Measurements from ENCODE around the gene ADAM20.
"Not testable (repeated sequence)": the region's sequence is repeated elsewhere in the genome, so short reads cannot be mapped to it uniquely, and the experiment has no call there.

ADAM20 gene

GRCh38 chr14:70525691-70526090 lies 9.1 kb downstream of the ADAM20 start:
- in situ Hi-C loops (cut with MboI; ENCODE audit: low pct_unique_long_range_greater_than_20kb, low sequenced_read_pairs, unreplicated experiment), result no loop called here
- no peak for DNase-seq (ENCODE audit: low spot score)
- TF ChIP-seq, protein P1, sequence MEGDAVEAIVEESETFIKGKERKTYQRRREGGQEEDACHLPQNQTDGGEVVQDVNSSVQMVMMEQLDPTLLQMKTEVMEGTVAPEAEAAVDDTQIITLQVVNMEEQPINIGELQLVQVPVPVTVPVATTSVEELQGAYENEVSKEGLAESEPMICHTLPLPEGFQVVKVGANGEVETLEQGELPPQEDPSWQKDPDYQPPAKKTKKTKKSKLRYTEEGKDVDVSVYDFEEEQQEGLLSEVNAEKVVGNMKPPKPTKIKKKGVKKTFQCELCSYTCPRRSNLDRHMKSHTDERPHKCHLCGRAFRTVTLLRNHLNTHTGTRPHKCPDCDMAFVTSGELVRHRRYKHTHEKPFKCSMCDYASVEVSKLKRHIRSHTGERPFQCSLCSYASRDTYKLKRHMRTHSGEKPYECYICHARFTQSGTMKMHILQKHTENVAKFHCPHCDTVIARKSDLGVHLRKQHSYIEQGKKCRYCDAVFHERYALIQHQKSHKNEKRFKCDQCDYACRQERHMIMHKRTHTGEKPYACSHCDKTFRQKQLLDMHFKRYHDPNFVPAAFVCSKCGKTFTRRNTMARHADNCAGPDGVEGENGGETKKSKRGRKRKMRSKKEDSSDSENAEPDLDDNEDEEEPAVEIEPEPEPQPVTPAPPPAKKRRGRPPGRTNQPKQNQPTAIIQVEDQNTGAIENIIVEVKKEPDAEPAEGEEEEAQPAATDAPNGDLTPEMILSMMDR (IDR thresholded peaks at IDR 0.05; ENCODE audit: extremely low read depth, insufficient read depth, missing control alignments), result no peak

GRCh38 chr14:70515811-70516210 lies 19.0 kb downstream of the ADAM20 start:
- TF ChIP-seq, protein P1 (IDR thresholded peaks at IDR 0.05; ENCODE audit: extremely low read depth, insufficient read depth, missing control alignments), result no peak
- in situ Hi-C loops (cut with MboI; ENCODE audit: low pct_unique_long_range_greater_than_20kb, low sequenced_read_pairs, unreplicated experiment), result no loop called here
- no peak for DNase-seq (ENCODE audit: low spot score)

DNA sequence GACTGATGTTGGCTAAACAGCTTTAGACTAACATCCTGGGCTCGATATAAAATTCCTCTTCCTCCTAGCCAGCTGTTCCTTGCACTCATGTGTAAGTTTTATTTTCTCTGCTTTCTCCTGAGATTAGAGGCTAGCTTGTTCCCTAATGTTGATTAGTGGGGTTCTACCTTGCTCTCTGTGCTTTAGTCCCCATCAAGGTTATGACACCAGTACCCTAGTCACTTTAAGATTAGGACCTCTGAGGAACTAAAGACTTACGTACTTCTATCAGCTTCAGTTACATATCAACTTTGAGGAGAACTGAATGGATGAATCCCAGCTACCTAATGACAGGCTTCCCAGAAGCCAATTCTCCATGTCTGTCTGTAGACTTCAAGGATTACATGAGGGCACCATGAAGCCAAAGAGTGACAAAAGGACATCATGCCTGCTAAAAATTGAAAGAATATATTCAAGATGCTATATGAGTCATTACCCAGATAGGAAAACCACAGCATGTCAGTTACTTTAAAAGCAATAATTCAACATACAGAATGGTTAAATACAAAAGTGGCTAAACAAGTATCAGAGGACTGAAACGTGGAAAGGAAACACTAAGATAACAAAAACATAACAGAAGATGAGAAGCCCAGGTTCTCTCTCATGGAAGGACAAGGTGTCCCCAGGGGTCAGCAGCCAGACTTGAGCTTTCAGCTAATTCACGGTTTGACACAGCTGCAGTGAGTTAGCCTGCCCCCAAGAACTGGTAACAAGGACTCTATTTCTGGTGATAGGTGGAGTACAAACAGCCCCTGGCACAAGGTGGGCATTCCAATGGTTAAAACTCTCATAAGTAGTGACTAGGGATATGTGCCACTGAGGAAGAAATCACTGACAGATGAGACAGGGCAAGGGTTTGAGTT lies 20.4 kb downstream of the ADAM20 start:
- TF ChIP-seq, protein P1 (IDR thresholded peaks at IDR 0.05; ENCODE audit: extremely low read depth, insufficient read depth, missing control alignments), result no peak
- in situ Hi-C loops (cut with MboI; ENCODE audit: low pct_unique_long_range_greater_than_20kb, low sequenced_read_pairs, unreplicated experiment), result no loop called here
- DNase-seq (ENCODE audit: low spot score), result peak; percentile 7

GRCh38 chr14:70498191-70498590 lies 36.6 kb downstream of the ADAM20 start:
- TF ChIP-seq, protein P1 (IDR thresholded peaks at IDR 0.05; ENCODE audit: extremely low read depth, insufficient read depth, missing control alignments), result no peak
- DNase-seq (ENCODE audit: low spot score), result no peak
- in situ Hi-C loops (cut with MboI; ENCODE audit: low pct_unique_long_range_greater_than_20kb, low sequenced_read_pairs, unreplicated experiment), result no loop called here

GRCh38 chr14:70489579-70490200 lies 45.1 kb downstream of the ADAM20 start:
- TF ChIP-seq, protein P1 (IDR thresholded peaks at IDR 0.05; ENCODE audit: extremely low read depth, insufficient read depth, missing control alignments), result no peak
- in situ Hi-C loops (cut with MboI; ENCODE audit: low pct_unique_long_range_greater_than_20kb, low sequenced_read_pairs, unreplicated experiment), result no loop called here
- no peak for DNase-seq (ENCODE audit: low spot score)

DNA sequence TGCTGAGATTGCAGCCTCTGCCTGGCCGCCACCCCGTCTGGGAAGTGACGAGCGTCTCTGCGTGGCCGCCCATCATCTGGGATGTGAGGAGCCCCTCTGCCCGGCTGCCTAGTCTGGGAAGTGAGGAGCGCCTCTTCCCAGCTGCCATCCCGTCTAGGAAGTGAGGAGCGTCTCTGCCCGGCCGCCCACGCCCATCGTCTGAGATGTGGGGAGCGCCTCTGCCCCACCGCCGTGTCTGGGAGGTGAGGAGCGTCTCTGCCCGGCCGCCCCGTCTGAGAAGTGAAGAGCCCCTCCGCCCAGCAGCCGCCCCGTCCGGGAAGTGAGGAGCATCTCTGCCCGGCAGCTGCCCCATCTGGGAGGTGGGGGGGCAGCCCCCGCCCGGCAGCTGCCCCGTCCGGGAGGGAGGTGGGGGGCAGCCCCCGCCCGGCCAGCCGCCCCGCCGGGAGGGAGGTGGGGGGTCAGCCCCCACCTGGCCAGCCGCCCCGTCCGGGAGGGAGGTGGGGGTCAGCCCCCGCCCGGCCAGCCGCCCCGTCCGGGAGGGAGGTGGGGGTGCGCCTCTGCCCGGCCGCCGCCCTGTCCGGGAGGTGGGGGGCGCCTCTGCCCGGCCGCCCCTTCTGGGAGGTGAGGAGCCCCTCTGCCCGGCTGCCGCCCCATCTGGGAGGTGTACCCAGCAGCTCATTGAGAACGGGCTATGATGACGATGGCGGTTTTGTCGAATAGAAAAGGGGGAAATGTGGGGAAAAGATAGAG lies 57.3 kb downstream of the ADAM20 start:
- in situ Hi-C loops (cut with MboI; ENCODE audit: low pct_unique_long_range_greater_than_20kb, low sequenced_read_pairs, unreplicated experiment), result not testable (repeated sequence)

DNA sequence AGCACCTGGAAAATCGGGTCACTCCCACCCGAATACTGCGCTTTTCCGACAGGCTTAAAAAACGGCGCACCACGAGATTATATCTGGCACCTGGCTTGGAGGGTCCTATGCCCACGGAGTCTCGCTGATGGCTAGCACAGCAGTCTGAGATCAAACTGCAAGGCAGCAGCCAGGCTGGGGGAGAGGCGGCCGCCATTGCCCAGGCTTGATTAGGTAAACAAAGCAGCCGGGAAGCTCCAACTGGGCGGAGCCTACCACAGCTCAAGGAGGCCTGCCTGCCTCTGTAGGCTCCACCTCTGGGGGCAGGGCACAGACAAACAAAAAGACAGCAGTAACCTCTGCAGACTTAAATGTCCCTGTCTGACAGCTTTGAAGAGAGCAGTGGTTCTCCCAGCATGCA lies 59.3 kb downstream of the ADAM20 start:
- DNase-seq (ENCODE audit: low spot score); in situ Hi-C loops (cut with MboI; ENCODE audit: low pct_unique_long_range_greater_than_20kb, low sequenced_read_pairs, unreplicated experiment): not testable (repeated sequence)

More for the DNA sequence above, 57.3 kb downstream of the ADAM20 start:
- DNase-seq (ENCODE audit: low spot score), result not testable (repeated sequence)

All from GM13977 (cell line).